Spleen (tissue), 11 donors: ENCODE data around the gene ITPR2. TPM values are rescaled to one million over a fixed set of nuclear protein-coding genes. Genes with fewer than 3 reads are reported as not detected.
"Not testable (repeated sequence)": the region's sequence is repeated elsewhere in the genome, so short reads cannot be mapped to it uniquely, and the experiment has no call there.

Source experiments
- DNase-seq: peaks from one replicate; pipeline ENCODE4 v3.0.0-alpha.2; 2020
- H3K27ac ChIP-seq, 8 donors: fragments of 200-600 bp; sonication (generic) in 7 of 8; 1 replicate in 4 of 8; 2 replicates in 4 of 8; pipeline versions ENCODE4 v1.5.0 to v1.8.0; 2016 to 2021; ENCODE audit warnings: inconsistent platforms in 4 of 8, mild to moderate bottlenecking in 4 of 8, moderate library complexity in 1 of 8
- H3K27me3 ChIP-seq, 7 donors: fragments of 200-600 bp; sonication (generic) in 6 of 7; replicated peaks in 1 of 7; 1 replicate in 4 of 7; 2 replicates in 3 of 7; pipeline versions ENCODE4 v1.5.0 to v1.8.0; 2016 to 2021; ENCODE audit warnings: inconsistent platforms in 3 of 7, mild to moderate bottlenecking in 1 of 7
- H3K36me3 ChIP-seq, 6 donors: fragments of 200-600 bp; sonication (generic) in 5 of 6; 1 replicate in 4 of 6; 2 replicates in 2 of 6; pipeline versions ENCODE4 v1.5.0 to v1.8.0; 2016 to 2021; ENCODE audit warnings: inconsistent platforms in 2 of 6
- H3K4me1 ChIP-seq, 6 donors: fragments of 200-600 bp; sonication (generic) in 5 of 6; 1 replicate in 3 of 6; 2 replicates in 3 of 6; pipeline versions ENCODE4 v1.5.0 to v1.8.0; 2016 to 2021; ENCODE audit warnings: inconsistent platforms in 3 of 6
- H3K4me3 ChIP-seq, 8 donors: fragments of 200-600 bp; sonication (generic) in 7 of 8; 1 replicate in 4 of 8; 2 replicates in 4 of 8; pipeline versions ENCODE4 v1.5.0 to v1.8.0; 2016 to 2021; ENCODE audit warnings: inconsistent platforms in 4 of 8, mild to moderate bottlenecking in 4 of 8, moderate library complexity in 2 of 8
- H3K9me3 ChIP-seq, 8 donors: fragments of 200-600 bp; sonication (generic) in 7 of 8; 1 replicate in 4 of 8; 2 replicates in 4 of 8; pipeline versions ENCODE4 v1.5.0 to v1.8.0; 2016 to 2021; ENCODE audit warnings: inconsistent platforms in 4 of 8
- CTCF ChIP-seq, 11 experiments: fragments of 200-600 bp in 7 of 11; fragments of 450-650 bp in 4 of 11; sonication (generic) in 4 of 11; IDR thresholded peaks in 8 of 11; conservative IDR thresholded peaks in 3 of 11; 1 replicate in 7 of 11; 2 replicates in 4 of 11; pipeline versions ENCODE4 v1.4.0 to v1.8.0; 2016 to 2021; ENCODE audit warnings: antibody characterized with exemption in 11 of 11, inconsistent platforms in 4 of 11, mild to moderate bottlenecking in 1 of 11
- POLR2A ChIP-seq, 3 donors: fragments of 450-650 bp; IDR thresholded peaks; one replicate each; pipeline ENCODE4 v1.5.1; 2017; ENCODE audit warnings: antibody characterized with exemption in 3 of 3, mild to moderate bottlenecking in 1 of 3
- POLR2AphosphoS5 ChIP-seq, 3 donors: sonication (generic); formaldehyde crosslinking; IDR thresholded peaks; one replicate each; pipeline ENCODE4 v1.5.1; 2017; ENCODE audit warnings: antibody characterized with exemption in 3 of 3
- WGBS, 5 donors: extraction: QIAGEN DNeasy Blood & Tissue Kit in 3 of 5; methylation state at CpG; one replicate each; pipeline versions ENCODE4 v1.1.5 to v1.1.7; 2013 to 2018; 5-methylcytosine and 5-hydroxymethylcytosine counted together
- intact Hi-C: fragments of 100-400 bp; cut with DNase I; formaldehyde crosslinking; loops from one replicate; pipeline ENCODE4 v1.15.0; 2023; ENCODE audit warnings: low total_unique reads
- polyA plus RNA-seq, 3 donors: library from polyadenylated mRNA; stranded (reverse); fragments of 200-250 nt; gene quantifications; one replicate each; pipeline ENCODE4 v1.2.1, GENCODE V29; 2013
- total RNA-seq, 7 donors: library from RNA; depleted of rRNA in 3 of 7; stranded (reverse); fragments of >200 nt in 3 of 7; fragmentation: NEBNext Ultra II Directional in 4 of 7; extraction: Animal tissue kit (Norgen Biotek cat#: 25700) in 4 of 7; gene quantifications; one replicate each; pipeline versions ENCODE4 v1.1.0 to v1.2.1, GENCODE V29; 2016 to 2021
- donor health status: healthy with polysubstance abuse.
- donor health status: DM: no; HTN: no; CAD: no; lungs with moderate emphysema.
- donor health status: DM: no; HTN: no; CAD: no.
- donor health status: Bipolar disorder and iron deficiency.
- donor health status: healthy.
- donor health status: DM: no; HTN: no; CAD: no.
- donor health status: DM: yes; HTN: yes; CAD: no.

Gene ITPR2
- total and polyA plus RNA-seq, 10 donors: 3.2 to 105 (median 60.4) TPM

- DNase-seq: no peak
- H3K4me1 ChIP-seq: peaks cover 4 to 70% (median 37%) of the 10 kb centered on the region in 6 donors
- H3K36me3 ChIP-seq: no peaks in the 10 kb centered on the region
- WGBS, 5 donors: 63 to 71% (median 63%) methylated on average over 6 of the region's 6 CpGs
- H3K9me3 ChIP-seq: no peaks in the 10 kb centered on the region
- intact Hi-C loops: no loop called here
- no peak overlapping the region for H3K4me3 ChIP-seq
- H3K27me3 ChIP-seq: no peaks in the 10 kb centered on the region
- peak overlapping the region in 6 of 8 donors; percentile 18 to 70 (median 62) for H3K27ac ChIP-seq
- TF ChIP-seq CTCF (IDR thresholded peaks at IDR 0.05 in 8 of 11, conservative IDR thresholded peaks at IDR 0.05 in 3 of 11): no peak
- no peak for TF ChIP-seq POLR2A (IDR thresholded peaks at IDR 0.05)
- TF ChIP-seq POLR2AphosphoS5 (IDR thresholded peaks at IDR 0.05): no peak
Measured at GRCh38 chr12:26732005-26732908, 100.7 kb downstream of the ITPR2 start.

- intact Hi-C loops: no loop called here
- no peaks in the 10 kb centered on the region for H3K36me3 ChIP-seq
- no peaks in the 10 kb centered on the region for H3K9me3 ChIP-seq
- no peak for DNase-seq
- H3K4me1 ChIP-seq: peaks cover 4 to 69% (median 37%) of the 10 kb centered on the region in 6 donors
- no peak overlapping the region for H3K4me3 ChIP-seq
- WGBS, 5 donors: 76 to 81% (median 79%) methylated on average over 7 of the region's 7 CpGs
- H3K27me3 ChIP-seq: no peaks in the 10 kb centered on the region
- TF ChIP-seq CTCF (IDR thresholded peaks at IDR 0.05 in 8 of 11, conservative IDR thresholded peaks at IDR 0.05 in 3 of 11) (no peak), POLR2A (IDR thresholded peaks at IDR 0.05) (no peak), POLR2AphosphoS5 (IDR thresholded peaks at IDR 0.05) (no peak)
- no peak overlapping the region for H3K27ac ChIP-seq
Measured at GRCh38 chr12:26730481-26731350, 102.3 kb downstream of the ITPR2 start.

GRCh38 chr12:26729137-26729671 is 103.8 kb downstream of the ITPR2 start:
- DNase-seq, H3K36me3 ChIP-seq, H3K27ac ChIP-seq, H3K27me3 ChIP-seq, H3K4me3 ChIP-seq, H3K9me3 ChIP-seq, intact Hi-C loops: not testable (repeated sequence)
- peaks cover 4 to 56% (median 33%) of the 10 kb centered on the region in 6 donors for H3K4me1 ChIP-seq
- 47 to 86% (median 67%) methylated on average over 1 of the region's 1 CpG for WGBS, 5 donors

GRCh38 chr12:26728205-26729050 is 104.6 kb downstream of the ITPR2 start:
- no peak for TF ChIP-seq POLR2A (IDR thresholded peaks at IDR 0.05)
- no peak for TF ChIP-seq CTCF (IDR thresholded peaks at IDR 0.05 in 8 of 11, conservative IDR thresholded peaks at IDR 0.05 in 3 of 11)
- no peak for TF ChIP-seq POLR2AphosphoS5 (IDR thresholded peaks at IDR 0.05)
- no peak overlapping the region for H3K27ac ChIP-seq
- H3K36me3 ChIP-seq: peaks cover 0 to 12% (median 0%) of the 10 kb centered on the region in 6 donors
- intact Hi-C loops: no loop called here
- H3K27me3 ChIP-seq: no peaks in the 10 kb centered on the region
- no peak overlapping the region for H3K4me3 ChIP-seq
- WGBS, 5 donors: 64 to 84% (median 73%) methylated on average over 5 of the region's 5 CpGs
- H3K4me1 ChIP-seq: peaks cover under 1 to 48% (median 29%) of the 10 kb centered on the region in 6 donors
- no peaks in the 10 kb centered on the region for H3K9me3 ChIP-seq
- no peak for DNase-seq
